GM15510 (cell line): ENCODE measurements around the gene RGPD5.
"Not testable (repeated sequence)": the region's sequence is repeated elsewhere in the genome, so short reads cannot be mapped to it uniquely, and the experiment has no call there.

ENCODE experiments used
- POLR2A ChIP-seq: IDR thresholded peaks from 3 replicates; pipeline ENCODE4 v1.6.1; 2011; ENCODE audit warnings: borderline replicate concordance; ENCODE audit not compliant: insufficient read length; ENCODE audit errors: extremely low read depth

Gene RGPD5

DNA sequence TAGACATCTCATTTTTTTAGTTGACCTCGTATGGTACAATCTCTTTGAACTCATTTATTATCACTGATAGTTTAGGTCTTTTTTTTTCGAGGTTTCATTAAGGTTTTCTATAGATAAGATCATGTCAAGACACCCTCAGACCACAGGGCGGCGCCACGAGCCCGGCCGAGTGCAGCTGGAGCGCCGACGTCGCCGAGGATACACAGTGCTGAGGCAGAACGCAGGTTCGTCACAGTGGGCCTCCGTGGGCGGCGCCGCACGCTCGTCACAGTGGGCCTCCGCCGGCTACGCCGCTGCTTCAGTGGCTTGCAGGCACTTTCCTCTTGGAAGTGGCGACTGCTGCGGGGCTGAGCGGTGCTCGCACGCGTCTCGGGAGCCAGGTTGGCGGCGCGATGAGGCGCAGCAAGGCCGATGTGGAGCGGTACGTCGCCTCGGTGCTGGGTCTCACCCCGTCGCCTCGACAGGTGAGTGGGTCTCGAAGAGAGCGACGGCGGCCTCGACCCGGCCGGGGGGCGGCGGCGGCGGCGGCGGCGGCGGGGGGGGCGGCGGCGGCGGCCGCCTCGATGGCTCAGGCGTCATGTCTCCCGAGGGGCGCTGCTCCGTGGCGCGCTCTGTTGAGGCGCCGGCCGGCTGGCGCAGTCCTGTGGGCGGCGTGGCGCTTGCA is at the start of gene RGPD5:
Gene RGPD5, plus strand, starts transcription at position 232 of the 664 bp plus-strand sequence. Its CDS starts 161 bp downstream, at position 393.
- not testable (repeated sequence) for TF ChIP-seq POLR2A

DNA sequence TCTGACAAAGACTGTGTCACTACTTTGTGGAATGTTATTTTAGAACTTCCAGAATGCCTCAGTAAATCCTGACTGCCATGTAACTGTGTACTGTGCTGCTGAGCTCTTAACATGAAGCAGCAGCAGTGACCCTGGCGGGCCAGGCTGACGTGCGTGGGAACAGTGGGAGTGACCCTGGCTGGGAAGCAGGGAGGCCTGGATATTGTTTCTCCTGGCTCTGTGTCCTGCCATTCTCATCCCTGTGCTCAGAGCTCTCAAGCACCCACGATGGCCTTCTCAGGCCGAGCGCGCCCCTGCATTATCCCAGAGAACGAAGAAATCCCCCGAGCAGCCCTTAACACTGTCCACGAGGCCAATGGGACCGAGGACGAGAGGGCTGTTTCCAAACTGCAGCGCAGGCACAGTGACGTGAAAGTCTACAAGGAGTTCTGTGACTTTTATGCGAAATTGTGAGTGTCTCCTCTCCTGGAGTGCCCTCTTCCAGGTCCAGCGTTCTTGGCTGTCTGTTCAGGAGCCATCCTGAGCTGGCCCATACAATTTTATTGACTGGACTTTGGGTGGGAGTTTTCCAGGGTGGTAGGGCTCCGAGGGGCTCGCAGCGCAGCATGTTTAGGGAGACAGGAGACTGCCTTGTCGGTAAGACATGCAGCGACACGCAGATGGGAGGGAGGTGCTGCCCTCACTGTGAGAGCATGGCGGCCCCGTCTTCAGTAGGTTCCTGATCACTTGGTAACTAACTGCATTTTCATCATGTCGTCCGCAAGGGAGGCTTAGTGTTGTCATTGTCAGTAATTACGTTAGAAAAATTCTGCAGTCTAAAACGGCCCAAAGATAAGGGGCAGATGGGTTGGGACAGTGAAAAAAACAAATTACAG is 104.6 kb downstream of the RGPD5 start, which contains the start of gene LIMS3:
Gene LIMS3, plus strand, starts transcription at position 227 of the 875 bp plus-strand sequence. Its CDS starts 41 bp downstream, at position 268.
- not testable (repeated sequence) for TF ChIP-seq POLR2A
